Retina (tissue), 1 donor: ENCODE results near the gene NDUFAF8.

ENCODE experiments used
- DNase-seq: peaks from one replicate; pipeline ENCODE4 v3.0.0-alpha.2; 2016

Gene NDUFAF8

GRCh38 chr17:81240761-81241160, 1.6 kb downstream of the NDUFAF8 start:
- DNase-seq: no peak

- DNase-seq: no peak
Measured at GRCh38 chr17:81241203-81241602, 2.1 kb downstream of the NDUFAF8 start.

- DNase-seq: peak; percentile 79
Measured at GRCh38 chr17:81241648-81242420, 2.7 kb downstream of the NDUFAF8 start.

- no peak for DNase-seq
Measured at GRCh38 chr17:81242421-81243332, 3.6 kb downstream of the NDUFAF8 start.

- no peak for DNase-seq
Measured at GRCh38 chr17:81243333-81243664, 4.2 kb downstream of the NDUFAF8 start.

- no peak for DNase-seq
Measured at GRCh38 chr17:81244358-81245023, 5.4 kb downstream of the NDUFAF8 start.

- DNase-seq: peak; percentile 62
Measured at GRCh38 chr17:81245024-81245664, 6.0 kb downstream of the NDUFAF8 start.

- DNase-seq: peak; percentile 68
Measured at GRCh38 chr17:81245665-81246342, 6.7 kb downstream of the NDUFAF8 start.

- DNase-seq: no peak
Measured at GRCh38 chr17:81246343-81246670, 7.2 kb downstream of the NDUFAF8 start.

GRCh38 chr17:81246679-81247338, 7.7 kb downstream of the NDUFAF8 start:
- no peak for DNase-seq

- DNase-seq: no peak
Measured at GRCh38 chr17:81247339-81247990, 8.3 kb downstream of the NDUFAF8 start.

- no peak for DNase-seq
Measured at GRCh38 chr17:81248649-81249048, 9.5 kb downstream of the NDUFAF8 start.

- no peak for DNase-seq
Measured at GRCh38 chr17:81249223-81250040, 10.3 kb downstream of the NDUFAF8 start.

- no peak for DNase-seq
Measured at GRCh38 chr17:81250286-81251093, 11.4 kb downstream of the NDUFAF8 start.

- peak; percentile 33 for DNase-seq
Measured at GRCh38 chr17:81251094-81251708, 12.1 kb downstream of the NDUFAF8 start.

GRCh38 chr17:81251709-81252301, 12.7 kb downstream of the NDUFAF8 start:
- DNase-seq: peak; percentile 34

- peak; percentile 56 for DNase-seq
Measured at GRCh38 chr17:81252326-81252986, 13.3 kb downstream of the NDUFAF8 start.

GRCh38 chr17:81252987-81253329, 13.8 kb downstream of the NDUFAF8 start:
- DNase-seq: peak; percentile 32
